ENCODE data around the gene WDR36. TPM values are rescaled to one million over a fixed set of nuclear protein-coding genes. Genes with fewer than 3 reads are reported as not detected.

WDR36 gene
- total RNA-seq, 4 donors from 2014 or later = 13.6 to 28.2 (median 22.3) TPM

GRCh38 chr5:111115229-111115628, 23.1 kb downstream of the WDR36 start:
- DNase-seq = no peak
- no peaks in the 10 kb centered on the region for H3K9me3 ChIP-seq
- peaks cover 2 to 79% of the 10 kb centered on the region in 2 donors for H3K36me3 ChIP-seq
- H3K4me3 ChIP-seq = no peak overlapping the region
- no peak for ATAC-seq
- TF ChIP-seq POLR2A (IDR thresholded peaks at IDR 0.05) = no peak
- TF ChIP-seq CTCF (IDR thresholded peaks at IDR 0.05 in 4 of 5, conservative IDR thresholded peaks at IDR 0.05 in 1 of 5) = no peak
- H3K4me1 ChIP-seq = no peaks in the 10 kb centered on the region
- in situ Hi-C loops (cut with MboI; ENCODE audit: low sequenced_read_pairs in 4 of 4) (loop anchor here in 1 of 4 donors (25.0 kb wide), 1 partner anchor 353 kb away; no protein-coding TSS in a partner anchor), intact Hi-C loops (cut with DNase I; ENCODE audit: low total_unique reads) (no loop called here)
- H3K27me3 ChIP-seq = no peaks in the 10 kb centered on the region
- H3K27ac ChIP-seq = no peak overlapping the region

GRCh38 chr5:111116550-111116949, 24.4 kb downstream of the WDR36 start:
- DNase-seq = no peak
- intact Hi-C loops (cut with DNase I; ENCODE audit: low total_unique reads) (no loop called here), in situ Hi-C loops (cut with MboI; ENCODE audit: low sequenced_read_pairs in 4 of 4) (loop anchor here in 1 of 4 donors (25.0 kb wide), 1 partner anchor 354 kb away; no protein-coding TSS in a partner anchor)
- H3K4me3 ChIP-seq = no peak overlapping the region
- peaks cover 5 to 79% of the 10 kb centered on the region in 2 donors for H3K36me3 ChIP-seq
- no peak for ATAC-seq
- H3K9me3 ChIP-seq = no peaks in the 10 kb centered on the region
- TF ChIP-seq POLR2A (IDR thresholded peaks at IDR 0.05) (no peak), CTCF (IDR thresholded peaks at IDR 0.05 in 4 of 5, conservative IDR thresholded peaks at IDR 0.05 in 1 of 5) (no peak)
- H3K4me1 ChIP-seq = no peaks in the 10 kb centered on the region
- H3K27me3 ChIP-seq = no peaks in the 10 kb centered on the region
- H3K27ac ChIP-seq = no peak overlapping the region

- DNase-seq = no peak
- Histone ChIP-seq H3K9me3 (no peaks in the 10 kb centered on the region), H3K4me1 (no peaks in the 10 kb centered on the region), H3K27me3 (no peaks in the 10 kb centered on the region), H3K36me3 (peaks cover 5 to 77% of the 10 kb centered on the region in 2 donors), H3K4me3 (no peak overlapping the region), H3K27ac (no peak overlapping the region)
- intact Hi-C loops (cut with DNase I; ENCODE audit: low total_unique reads) = no loop called here
- TF ChIP-seq CTCF (IDR thresholded peaks at IDR 0.05 in 4 of 5, conservative IDR thresholded peaks at IDR 0.05 in 1 of 5) = no peak
- TF ChIP-seq POLR2A (IDR thresholded peaks at IDR 0.05) = no peak
- in situ Hi-C loops (cut with MboI; ENCODE audit: low sequenced_read_pairs in 4 of 4) = loop anchor here in 1 of 4 donors (25.0 kb wide), 1 partner anchor 355 kb away; no protein-coding TSS in a partner anchor
- no peak for ATAC-seq
Measured at GRCh38 chr5:111117136-111117535, 25.0 kb downstream of the WDR36 start.

- H3K27me3 ChIP-seq = no peaks in the 10 kb centered on the region
- DNase-seq (no peak), ATAC-seq (no peak)
- TF ChIP-seq CTCF (IDR thresholded peaks at IDR 0.05 in 4 of 5, conservative IDR thresholded peaks at IDR 0.05 in 1 of 5) = no peak
- no peak for TF ChIP-seq POLR2A (IDR thresholded peaks at IDR 0.05)
- H3K4me1 ChIP-seq = no peaks in the 10 kb centered on the region
- no peaks in the 10 kb centered on the region for H3K9me3 ChIP-seq
- H3K4me3 ChIP-seq = no peak overlapping the region
- no peak overlapping the region for H3K27ac ChIP-seq
- intact Hi-C loops (cut with DNase I; ENCODE audit: low total_unique reads) = no loop called here
- in situ Hi-C loops (cut with MboI; ENCODE audit: low sequenced_read_pairs in 4 of 4) = loop anchor here in 1 of 4 donors (25.0 kb wide), 1 partner anchor 357 kb away; no protein-coding TSS in a partner anchor
- peaks cover 5 to 77% of the 10 kb centered on the region in 2 donors for H3K36me3 ChIP-seq
Measured at GRCh38 chr5:111119221-111119620, 27.1 kb downstream of the WDR36 start.

- H3K27me3 ChIP-seq = no peaks in the 10 kb centered on the region
- DNase-seq (no peak), ATAC-seq (no peak)
- H3K36me3 ChIP-seq = peaks cover 5 to 78% of the 10 kb centered on the region in 2 donors
- in situ Hi-C loops (cut with MboI; ENCODE audit: low sequenced_read_pairs in 4 of 4) = loop anchor here in 1 of 4 donors (25.0 kb wide), 1 partner anchor 358 kb away; no protein-coding TSS in a partner anchor
- no peak overlapping the region for H3K27ac ChIP-seq
- no peak for TF ChIP-seq POLR2A (IDR thresholded peaks at IDR 0.05)
- TF ChIP-seq CTCF (IDR thresholded peaks at IDR 0.05 in 4 of 5, conservative IDR thresholded peaks at IDR 0.05 in 1 of 5) = no peak
- no peaks in the 10 kb centered on the region for H3K9me3 ChIP-seq
- H3K4me3 ChIP-seq = no peak overlapping the region
- intact Hi-C loops (cut with DNase I; ENCODE audit: low total_unique reads) = no loop called here
- H3K4me1 ChIP-seq = no peaks in the 10 kb centered on the region
Measured at GRCh38 chr5:111119856-111120255, 27.7 kb downstream of the WDR36 start.
